Small intestine (tissue), 7 donors: Measurements from ENCODE around the gene PAPOLG. TPM values are rescaled to one million over a fixed set of nuclear protein-coding genes. Genes with fewer than 3 reads are reported as not detected.

Source experiments
- DNase-seq, 2 donors: peaks; one replicate each; pipeline versions ENCODE4 v3.0.0 to v3.0.0-alpha.2; 2013
- FAIRE-seq: peaks from 2 replicates; lab custom pipeline; 2012; peaks lifted over from hg19 to GRCh38; lab: Jason Lieb, UNC
- H3K27ac ChIP-seq, 3 donors: one replicate each; pipeline ENCODE4 v1.5.1; 2013; ENCODE audit warnings: low read length in 2 of 3, mild to moderate bottlenecking in 2 of 3, control low read depth in 1 of 3, inconsistent platforms in 1 of 3, low read depth in 1 of 3, moderate library complexity in 1 of 3
- H3K27me3 ChIP-seq, 3 donors: one replicate each; pipeline ENCODE4 v1.6.1; 2013; ENCODE audit warnings: low read length in 3 of 3, inconsistent platforms in 1 of 3; ENCODE audit not compliant: control insufficient read depth in 3 of 3, insufficient read depth in 3 of 3
- H3K36me3 ChIP-seq, 3 donors: one replicate each; pipeline ENCODE4 v1.6.1; 2013; ENCODE audit warnings: low read length in 3 of 3, inconsistent platforms in 1 of 3, low read depth in 1 of 3, mild to moderate bottlenecking in 1 of 3, moderate library complexity in 1 of 3; ENCODE audit not compliant: control insufficient read depth in 3 of 3, insufficient read depth in 2 of 3
- H3K4me1 ChIP-seq, 3 donors: one replicate each; pipeline ENCODE4 v1.6.1; 2013; ENCODE audit warnings: low read length in 2 of 3, inconsistent platforms in 1 of 3, low read depth in 1 of 3, mild to moderate bottlenecking in 1 of 3, moderate library complexity in 1 of 3; ENCODE audit not compliant: control insufficient read depth in 3 of 3, insufficient read depth in 2 of 3
- H3K4me3 ChIP-seq, 3 donors: one replicate each; pipeline ENCODE4 v1.5.1; 2013; ENCODE audit warnings: low read length in 3 of 3, control low read depth in 1 of 3, inconsistent platforms in 1 of 3, low read depth in 1 of 3, mild to moderate bottlenecking in 1 of 3, moderate library complexity in 1 of 3
- H3K9me3 ChIP-seq, 2 donors: one replicate each; pipeline ENCODE4 v1.6.1; 2013; ENCODE audit warnings: low read depth in 1 of 2, low read length in 1 of 2; ENCODE audit not compliant: control insufficient read depth in 2 of 2, insufficient read depth in 1 of 2
- WGBS, 3 donors: extraction: QIAGEN DNeasy Blood & Tissue Kit; methylation state at CpG; one replicate each; pipeline ENCODE4 v1.1.7; 2013; 5-methylcytosine and 5-hydroxymethylcytosine counted together
- polyA plus RNA-seq, 4 donors: library from polyadenylated mRNA; stranded (reverse) in 3 of 4; unstranded in 1 of 4; fragments of 200-250 nt in 3 of 4; fragments of 120-200 nt in 1 of 4; gene quantifications; one replicate each; pipeline versions ENCODE4 v1.2.1 to v1.2.3, GENCODE V29; 2013
- donor health status: healthy with polysubstance abuse.
- donor health status: control.
- donor health status: control.
- donor health status: Bipolar disorder and iron deficiency.
- donor health status: healthy.

The PAPOLG gene
- polyA plus RNA-seq, 4 donors: 2.7 to 10.4 (median 3.7) TPM

GRCh38 chr2:60725466-60725865 lies 30.6 kb upstream of the PAPOLG start:
- FAIRE-seq (no peak), DNase-seq (no peak)
- H3K4me1 ChIP-seq: no peaks in the 10 kb centered on the region
- H3K9me3 ChIP-seq: peaks cover 0 to 4% of the 10 kb centered on the region in 2 donors
- WGBS, 3 donors: 82 to 90% (median 85%) methylated on average over 4 of the region's 4 CpGs
- no peak overlapping the region for H3K4me3 ChIP-seq
- no peaks in the 10 kb centered on the region for H3K36me3 ChIP-seq
- no peak overlapping the region for H3K27ac ChIP-seq
- no peaks in the 10 kb centered on the region for H3K27me3 ChIP-seq

- H3K36me3 ChIP-seq: no peaks in the 10 kb centered on the region
- 84 to 87% (median 84%) methylated on average over 5 of the region's 5 CpGs for WGBS, 3 donors
- no peak overlapping the region for H3K4me3 ChIP-seq
- no peak overlapping the region for H3K27ac ChIP-seq
- no peaks in the 10 kb centered on the region for H3K27me3 ChIP-seq
- DNase-seq (no peak), FAIRE-seq (no peak)
- no peaks in the 10 kb centered on the region for H3K4me1 ChIP-seq
- H3K9me3 ChIP-seq: peaks cover 0 to 4% of the 10 kb centered on the region in 2 donors
These were observed 27.2 kb upstream of the PAPOLG start for GRCh38 chr2:60728855-60729254.

GRCh38 chr2:60735496-60736250 lies 20.4 kb upstream of the PAPOLG start:
- WGBS, 3 donors: 1 to 2% (median 1%) methylated on average over 39 to 46 of the region's 46 CpGs
- Histone ChIP-seq H3K4me1 (no peaks in the 10 kb centered on the region), H3K36me3 (no peaks in the 10 kb centered on the region), H3K27ac (no peak overlapping the region), H3K9me3 (peaks cover 0 to 3% of the 10 kb centered on the region in 2 donors), H3K4me3 (peak overlapping the region in 2 of 3 donors; percentile 26 to 51), H3K27me3 (peaks cover 0 to 16% (median 13%) of the 10 kb centered on the region in 3 donors)
- DNase-seq: peak; percentile 13 to 47
- FAIRE-seq: no peak

GRCh38 chr2:60738679-60739078 lies 17.4 kb upstream of the PAPOLG start:
- Histone ChIP-seq H3K4me1 (no peaks in the 10 kb centered on the region), H3K9me3 (peaks cover 0 to 3% of the 10 kb centered on the region in 2 donors), H3K4me3 (no peak overlapping the region), H3K27ac (no peak overlapping the region), H3K27me3 (peaks cover 0 to 16% (median 13%) of the 10 kb centered on the region in 3 donors), H3K36me3 (no peaks in the 10 kb centered on the region)
- DNase-seq (no peak), FAIRE-seq (no peak)
- 93 to 97% (median 93%) methylated on average over 3 of the region's 3 CpGs for WGBS, 3 donors

- H3K4me1 ChIP-seq: no peaks in the 10 kb centered on the region
- no peak for DNase-seq
- no peak for FAIRE-seq
- H3K27me3 ChIP-seq: peaks cover 0 to 16% (median 13%) of the 10 kb centered on the region in 3 donors
- no peaks in the 10 kb centered on the region for H3K36me3 ChIP-seq
- H3K9me3 ChIP-seq: peaks cover 0 to 3% of the 10 kb centered on the region in 2 donors
- H3K4me3 ChIP-seq: no peak overlapping the region
- 83 to 93% (median 93%) methylated on average over 6 of the region's 6 CpGs for WGBS, 3 donors
- H3K27ac ChIP-seq: no peak overlapping the region
These were observed 16.9 kb upstream of the PAPOLG start for GRCh38 chr2:60739156-60739555.

GRCh38 chr2:60741576-60741975 lies 14.5 kb upstream of the PAPOLG start:
- Histone ChIP-seq H3K4me3 (no peak overlapping the region), H3K4me1 (peaks cover 0 to 2% (median 0%) of the 10 kb centered on the region in 3 donors), H3K27me3 (peaks cover 0 to 13% (median 0%) of the 10 kb centered on the region in 3 donors), H3K27ac (no peak overlapping the region), H3K36me3 (no peaks in the 10 kb centered on the region), H3K9me3 (peaks cover 0 to 3% of the 10 kb centered on the region in 2 donors)
- FAIRE-seq: no peak
- DNase-seq: no peak
- 89 to 92% (median 91%) methylated on average over 11 of the region's 11 CpGs for WGBS, 3 donors

- H3K4me1 ChIP-seq: peaks cover 0 to 2% (median 0%) of the 10 kb centered on the region in 3 donors
- no peak for FAIRE-seq
- WGBS, 3 donors: 81 to 95% (median 84%) methylated on average over 4 of the region's 4 CpGs
These were observed 13.6 kb upstream of the PAPOLG start for GRCh38 chr2:60742419-60742818.

GRCh38 chr2:60745330-60745729 lies 10.7 kb upstream of the PAPOLG start:
- Histone ChIP-seq H3K27me3 (no peaks in the 10 kb centered on the region), H3K36me3 (no peaks in the 10 kb centered on the region), H3K27ac (no peak overlapping the region), H3K9me3 (no peaks in the 10 kb centered on the region), H3K4me3 (no peak overlapping the region), H3K4me1 (peaks cover 0 to 2% (median 0%) of the 10 kb centered on the region in 3 donors)
- DNase-seq: no peak
- no peak for FAIRE-seq
- WGBS, 3 donors: 74 to 81% (median 78%) methylated on average over 5 of the region's 5 CpGs

More at GRCh38 chr2:60742419-60742818, 13.6 kb upstream of the PAPOLG start:
- Histone ChIP-seq H3K4me3 (no peak overlapping the region), H3K27me3 (peaks cover 0 to 13% (median 0%) of the 10 kb centered on the region in 3 donors), H3K27ac (no peak overlapping the region), H3K36me3 (no peaks in the 10 kb centered on the region), H3K9me3 (peaks cover 0 to 3% of the 10 kb centered on the region in 2 donors)
- no peak for DNase-seq
